CD4-positive, alpha-beta T cell treated with Interleukin-21 for 1 hour (primary cell): Measurements from ENCODE around the gene TMEM121.

ENCODE experiments used
- DNase-seq: peaks from one replicate; pipeline ENCODE4 v3.0.0-alpha.2; 2020

The TMEM121 gene

GRCh38 chr14:105487449-105487985 is 38.9 kb upstream of the TMEM121 start:
- DNase-seq: peak; percentile 84

- DNase-seq: peak; percentile 58
These were observed 38.2 kb upstream of the TMEM121 start for GRCh38 chr14:105487986-105488777.

- DNase-seq: peak; percentile 44
These were observed 37.4 kb upstream of the TMEM121 start for GRCh38 chr14:105488781-105489541.

- peak; percentile 90 for DNase-seq
These were observed 36.7 kb upstream of the TMEM121 start for GRCh38 chr14:105489542-105490266.

- no peak for DNase-seq
These were observed 36.2 kb upstream of the TMEM121 start for GRCh38 chr14:105490267-105490571.

GRCh38 chr14:105490572-105491365 is 35.6 kb upstream of the TMEM121 start, which contains the start of gene TEDC1:
TSS of gene TEDC1 (plus strand) at chr14:105491246. CDS start at chr14:105491376, 130 bp downstream.
- peak; percentile 100 for DNase-seq

GRCh38 chr14:105491366-105491973 is 34.9 kb upstream of the TMEM121 start:
- peak; percentile 90 for DNase-seq

GRCh38 chr14:105492031-105492970 is 34.1 kb upstream of the TMEM121 start:
- DNase-seq: peak; percentile 27

- peak; percentile 24 for DNase-seq
These were observed 33.2 kb upstream of the TMEM121 start for GRCh38 chr14:105492971-105493871.

- peak; percentile 21 for DNase-seq
These were observed 32.3 kb upstream of the TMEM121 start for GRCh38 chr14:105493921-105494605.

- DNase-seq: no peak
These were observed 31.8 kb upstream of the TMEM121 start for GRCh38 chr14:105494606-105494929.

GRCh38 chr14:105495101-105495989 is 31.0 kb upstream of the TMEM121 start:
- DNase-seq: no peak

- peak; percentile 26 for DNase-seq
These were observed 30.2 kb upstream of the TMEM121 start for GRCh38 chr14:105495990-105496830.

GRCh38 chr14:105496831-105497591 is 29.4 kb upstream of the TMEM121 start:
- peak; percentile 20 for DNase-seq

- DNase-seq: no peak
These were observed 28.5 kb upstream of the TMEM121 start for GRCh38 chr14:105497671-105498429.
